ENCODE measurements around the gene SPTBN5.

- no peak for TF ChIP-seq POLR2A (IDR thresholded peaks at IDR 0.05)
- TF ChIP-seq, protein P1, sequence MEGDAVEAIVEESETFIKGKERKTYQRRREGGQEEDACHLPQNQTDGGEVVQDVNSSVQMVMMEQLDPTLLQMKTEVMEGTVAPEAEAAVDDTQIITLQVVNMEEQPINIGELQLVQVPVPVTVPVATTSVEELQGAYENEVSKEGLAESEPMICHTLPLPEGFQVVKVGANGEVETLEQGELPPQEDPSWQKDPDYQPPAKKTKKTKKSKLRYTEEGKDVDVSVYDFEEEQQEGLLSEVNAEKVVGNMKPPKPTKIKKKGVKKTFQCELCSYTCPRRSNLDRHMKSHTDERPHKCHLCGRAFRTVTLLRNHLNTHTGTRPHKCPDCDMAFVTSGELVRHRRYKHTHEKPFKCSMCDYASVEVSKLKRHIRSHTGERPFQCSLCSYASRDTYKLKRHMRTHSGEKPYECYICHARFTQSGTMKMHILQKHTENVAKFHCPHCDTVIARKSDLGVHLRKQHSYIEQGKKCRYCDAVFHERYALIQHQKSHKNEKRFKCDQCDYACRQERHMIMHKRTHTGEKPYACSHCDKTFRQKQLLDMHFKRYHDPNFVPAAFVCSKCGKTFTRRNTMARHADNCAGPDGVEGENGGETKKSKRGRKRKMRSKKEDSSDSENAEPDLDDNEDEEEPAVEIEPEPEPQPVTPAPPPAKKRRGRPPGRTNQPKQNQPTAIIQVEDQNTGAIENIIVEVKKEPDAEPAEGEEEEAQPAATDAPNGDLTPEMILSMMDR (IDR thresholded peaks at IDR 0.05), result no peak
Measured at GRCh38 chr15:41832875-41833274, 61.0 kb downstream of the SPTBN5 start.

Measured in Peyer's patch (tissue), 4 donors.